Mesothelial cell of epicardium (in vitro differentiated cells): ENCODE data around the gene UBE2F. TPM values are rescaled to one million over a fixed set of nuclear protein-coding genes. Genes with fewer than 3 reads are reported as not detected.

Experiments used
- DNase-seq, 2 experiments: peaks; one replicate each; pipeline ENCODE4 v3.0.0; 2021; ENCODE audit warnings: low spot score in 2 of 2; ENCODE audit not compliant: unreplicated experiment in 2 of 2
- H3K27ac Mint-ChIP-seq: 2 replicates; pipeline ENCODE4 v1.8.0; 2021; ENCODE audit warnings: mixed read lengths
- H3K27me3 Mint-ChIP-seq: 2 replicates; pipeline ENCODE4 v1.8.0; 2021; ENCODE audit warnings: low read depth, mixed read lengths
- H3K36me3 Mint-ChIP-seq: 2 replicates; pipeline ENCODE4 v1.8.0; 2021; ENCODE audit warnings: mixed read lengths
- H3K4me1 Mint-ChIP-seq: 2 replicates; pipeline ENCODE4 v1.8.0; 2021; ENCODE audit warnings: mixed read lengths
- H3K4me3 Mint-ChIP-seq: 2 replicates; pipeline ENCODE4 v1.8.0; 2021; ENCODE audit warnings: mild to moderate bottlenecking, moderate library complexity, mixed read lengths
- H3K9me3 Mint-ChIP-seq: 2 replicates; pipeline ENCODE4 v1.8.0; 2021; ENCODE audit warnings: mixed read lengths
- total RNA-seq: library from RNA; stranded (reverse); gene quantifications from 3 replicates; pipeline ENCODE4 v1.2.1, GENCODE V29; 2021
- TF ChIP-seq, protein P1 (sequence below): fragments of 200-600 bp; sonication (generic); IDR thresholded peaks from one replicate; pipeline ENCODE4 v1.5.0; 2021; ENCODE audit warnings: antibody characterized with exemption; ENCODE audit not compliant: unreplicated experiment

Gene UBE2F
- total RNA-seq, 1 donor from 2014 or later: 33.4 TPM

DNA sequence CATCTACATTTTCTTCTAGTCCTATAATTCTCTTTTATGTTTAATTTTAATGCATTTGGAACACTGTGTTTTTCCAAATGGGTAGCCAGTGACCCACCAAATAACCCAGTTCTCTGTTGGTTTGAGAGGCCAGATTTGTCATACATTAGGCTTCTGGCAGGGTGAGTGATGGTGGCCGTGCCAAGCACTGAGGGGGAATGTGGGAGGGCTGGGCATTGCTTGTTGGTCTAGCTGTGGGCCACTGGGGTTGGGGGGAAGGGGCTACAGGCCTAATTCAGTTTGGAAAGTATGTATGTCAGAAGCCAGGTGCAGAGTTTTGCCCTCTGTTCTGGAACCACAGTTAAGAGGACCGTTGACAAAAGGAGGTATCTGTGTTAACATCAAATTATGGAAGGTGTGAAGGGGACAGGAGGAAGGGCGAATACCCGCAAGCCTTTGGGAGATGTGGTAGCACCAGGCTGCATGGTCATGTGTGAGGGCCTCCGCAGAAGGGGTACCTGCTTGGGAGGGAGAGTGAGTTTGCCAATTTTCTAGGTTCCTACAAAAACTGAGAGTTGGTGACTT, 55.9 kb downstream of the UBE2F start:
- no peak for DNase-seq
- Mint-ChIP-seq H3K27me3 (no peaks in the 10 kb centered on the region), H3K9me3 (no peaks in the 10 kb centered on the region), H3K36me3 (peaks cover 31% of the 10 kb centered on the region), H3K4me1 (no peaks in the 10 kb centered on the region), H3K4me3 (no peak overlapping the region), H3K27ac (no peak overlapping the region)
- TF ChIP-seq, protein P1, sequence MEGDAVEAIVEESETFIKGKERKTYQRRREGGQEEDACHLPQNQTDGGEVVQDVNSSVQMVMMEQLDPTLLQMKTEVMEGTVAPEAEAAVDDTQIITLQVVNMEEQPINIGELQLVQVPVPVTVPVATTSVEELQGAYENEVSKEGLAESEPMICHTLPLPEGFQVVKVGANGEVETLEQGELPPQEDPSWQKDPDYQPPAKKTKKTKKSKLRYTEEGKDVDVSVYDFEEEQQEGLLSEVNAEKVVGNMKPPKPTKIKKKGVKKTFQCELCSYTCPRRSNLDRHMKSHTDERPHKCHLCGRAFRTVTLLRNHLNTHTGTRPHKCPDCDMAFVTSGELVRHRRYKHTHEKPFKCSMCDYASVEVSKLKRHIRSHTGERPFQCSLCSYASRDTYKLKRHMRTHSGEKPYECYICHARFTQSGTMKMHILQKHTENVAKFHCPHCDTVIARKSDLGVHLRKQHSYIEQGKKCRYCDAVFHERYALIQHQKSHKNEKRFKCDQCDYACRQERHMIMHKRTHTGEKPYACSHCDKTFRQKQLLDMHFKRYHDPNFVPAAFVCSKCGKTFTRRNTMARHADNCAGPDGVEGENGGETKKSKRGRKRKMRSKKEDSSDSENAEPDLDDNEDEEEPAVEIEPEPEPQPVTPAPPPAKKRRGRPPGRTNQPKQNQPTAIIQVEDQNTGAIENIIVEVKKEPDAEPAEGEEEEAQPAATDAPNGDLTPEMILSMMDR: no peak

DNA sequence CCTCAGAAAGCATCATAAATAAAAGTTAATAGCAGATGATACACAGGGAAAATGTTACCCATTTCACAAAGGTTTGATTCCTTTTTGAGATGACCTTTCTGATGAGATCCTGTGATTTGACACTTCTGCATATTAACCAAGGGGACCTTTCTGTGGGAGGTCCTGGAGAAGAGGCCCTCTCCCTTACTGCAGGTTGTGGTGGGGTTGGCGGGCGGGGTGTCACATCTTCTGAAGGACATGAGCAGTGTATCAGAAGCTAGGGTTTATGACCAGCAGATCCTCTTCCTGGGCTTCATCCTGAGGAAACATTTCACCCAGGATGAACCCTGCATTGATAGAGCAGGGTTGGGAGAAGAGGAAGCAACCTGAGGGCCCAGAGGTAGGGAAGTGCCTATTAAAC, 56.8 kb downstream of the UBE2F start:
- H3K27me3 Mint-ChIP-seq: no peaks in the 10 kb centered on the region
- no peak overlapping the region for H3K27ac Mint-ChIP-seq
- H3K36me3 Mint-ChIP-seq: peaks cover 29% of the 10 kb centered on the region
- H3K9me3 Mint-ChIP-seq: no peaks in the 10 kb centered on the region
- DNase-seq: no peak
- H3K4me3 Mint-ChIP-seq: no peak overlapping the region
- H3K4me1 Mint-ChIP-seq: no peaks in the 10 kb centered on the region
- TF ChIP-seq, protein P1: no peak

DNA sequence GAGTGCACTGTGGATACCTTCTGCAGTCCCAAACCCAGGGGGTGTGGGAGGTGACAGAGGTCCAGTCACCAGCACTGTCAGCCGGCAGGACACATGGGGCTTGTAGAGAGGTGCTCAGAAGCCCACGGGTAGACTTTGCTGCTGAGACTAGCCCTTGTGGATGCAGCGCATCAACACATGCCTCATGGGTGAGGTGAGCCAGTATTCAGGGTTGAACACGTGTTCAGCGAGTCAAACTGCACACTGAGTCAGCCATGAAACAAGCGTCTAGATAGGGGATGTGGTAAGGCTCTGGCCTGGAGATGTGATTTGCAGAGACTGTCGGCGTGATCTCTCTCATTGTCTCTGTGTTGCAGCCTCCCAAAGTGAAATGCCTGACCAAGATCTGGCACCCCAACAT, 58.2 kb downstream of the UBE2F start:
- Mint-ChIP-seq H3K27ac (peak overlapping the region; percentile 36), H3K27me3 (no peaks in the 10 kb centered on the region), H3K4me3 (no peak overlapping the region), H3K9me3 (no peaks in the 10 kb centered on the region), H3K4me1 (no peaks in the 10 kb centered on the region), H3K36me3 (peaks cover 27% of the 10 kb centered on the region)
- no peak for DNase-seq
- TF ChIP-seq, protein P1: no peak

DNA sequence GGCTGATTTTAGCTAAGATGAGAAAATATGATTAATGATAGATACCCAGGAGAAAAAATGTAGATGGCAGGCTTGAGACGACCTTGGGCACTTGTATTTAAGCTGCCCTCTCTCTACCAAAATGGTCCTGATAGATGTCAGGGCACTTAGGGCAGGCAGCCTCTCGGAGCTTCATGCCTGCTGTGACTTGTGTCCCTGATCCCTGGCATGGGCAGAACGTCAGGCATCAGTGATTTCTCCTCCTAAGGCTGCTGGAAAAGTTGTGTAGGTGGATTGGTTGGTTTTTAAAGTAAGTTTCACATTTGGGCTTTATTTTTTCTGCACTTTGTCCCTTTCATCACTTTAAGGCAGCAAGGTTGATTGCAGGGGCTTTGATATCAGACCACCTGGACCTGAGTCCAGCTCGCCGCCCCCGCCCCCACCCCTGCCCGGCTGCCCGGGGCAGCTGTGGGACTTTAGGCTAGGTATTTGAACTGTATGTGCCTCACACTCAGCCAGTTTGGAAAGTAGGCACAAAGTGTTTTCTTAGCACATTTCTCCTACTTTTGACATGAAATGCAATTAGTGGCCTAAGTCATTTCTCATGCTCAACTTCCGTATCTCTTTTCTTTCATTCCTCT, 59.0 kb downstream of the UBE2F start:
- H3K9me3 Mint-ChIP-seq: no peaks in the 10 kb centered on the region
- no peak overlapping the region for H3K4me3 Mint-ChIP-seq
- no peaks in the 10 kb centered on the region for H3K27me3 Mint-ChIP-seq
- peaks cover 28% of the 10 kb centered on the region for H3K36me3 Mint-ChIP-seq
- no peaks in the 10 kb centered on the region for H3K4me1 Mint-ChIP-seq
- TF ChIP-seq, protein P1: no peak
- H3K27ac Mint-ChIP-seq: no peak overlapping the region
- peak in 1 of 2 experiments; percentile 28 for DNase-seq

DNA sequence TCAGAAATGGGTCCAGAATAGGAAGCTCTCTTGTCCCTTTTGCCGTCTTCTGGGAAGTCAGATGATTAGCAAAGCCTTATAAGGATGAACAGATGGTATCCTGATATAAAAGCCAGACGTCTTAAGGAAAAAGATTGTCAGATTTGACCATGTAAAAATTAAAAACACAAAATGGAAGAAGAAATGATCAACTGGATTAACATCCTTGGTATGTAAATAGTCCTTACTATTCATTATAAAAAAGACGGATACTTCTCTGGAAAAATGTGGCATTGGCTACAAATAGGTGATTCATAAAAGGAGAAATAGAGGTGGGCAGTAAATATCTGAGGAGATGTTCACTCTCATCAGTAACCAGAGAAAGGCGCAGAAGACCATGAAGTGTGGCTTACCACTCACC, 60.2 kb downstream of the UBE2F start:
- H3K36me3 Mint-ChIP-seq: peaks cover 29% of the 10 kb centered on the region
- H3K9me3 Mint-ChIP-seq: no peaks in the 10 kb centered on the region
- H3K27me3 Mint-ChIP-seq: no peaks in the 10 kb centered on the region
- no peak overlapping the region for H3K27ac Mint-ChIP-seq
- H3K4me1 Mint-ChIP-seq: no peaks in the 10 kb centered on the region
- TF ChIP-seq, protein P1: no peak
- no peak overlapping the region for H3K4me3 Mint-ChIP-seq
- DNase-seq: no peak
